GM21528 (cell line): ENCODE results near the gene KIAA0930.
"Not testable (repeated sequence)": the region's sequence is repeated elsewhere in the genome, so short reads cannot be mapped to it uniquely, and the experiment has no call there.

Experiments
- ATAC-seq: cut with Tn5 transposase; IDR thresholded peaks from one replicate; pipeline ENCODE4 v1.9.1; 2021; ENCODE audit warnings: mild to moderate bottlenecking, moderate library complexity; ENCODE audit not compliant: unreplicated experiment, low FRiP score

The KIAA0930 gene

DNA sequence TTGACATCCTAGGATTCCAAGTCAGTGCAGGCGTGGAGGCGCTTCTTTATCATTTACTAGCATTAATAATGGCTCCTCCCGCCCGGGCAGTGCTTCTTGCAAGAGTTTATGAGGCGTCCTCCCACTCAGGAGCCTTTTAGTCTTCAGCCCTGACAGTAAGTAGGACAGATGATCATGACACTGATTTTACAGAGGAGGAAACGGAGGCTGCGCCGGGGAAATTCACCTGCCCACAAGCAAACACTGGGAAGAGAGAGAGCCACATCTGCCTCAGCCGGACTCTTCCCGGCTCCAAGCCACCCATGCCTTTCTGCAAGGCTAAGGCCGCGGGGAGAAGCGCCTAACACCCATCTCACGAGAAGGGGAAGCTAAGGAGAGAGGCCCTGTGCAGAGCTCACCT lies 35.9 kb downstream of the KIAA0930 start:
- no peak for ATAC-seq

- ATAC-seq: no peak
Measured at GRCh38 chr22:45204241-45204640, 36.5 kb downstream of the KIAA0930 start.

DNA sequence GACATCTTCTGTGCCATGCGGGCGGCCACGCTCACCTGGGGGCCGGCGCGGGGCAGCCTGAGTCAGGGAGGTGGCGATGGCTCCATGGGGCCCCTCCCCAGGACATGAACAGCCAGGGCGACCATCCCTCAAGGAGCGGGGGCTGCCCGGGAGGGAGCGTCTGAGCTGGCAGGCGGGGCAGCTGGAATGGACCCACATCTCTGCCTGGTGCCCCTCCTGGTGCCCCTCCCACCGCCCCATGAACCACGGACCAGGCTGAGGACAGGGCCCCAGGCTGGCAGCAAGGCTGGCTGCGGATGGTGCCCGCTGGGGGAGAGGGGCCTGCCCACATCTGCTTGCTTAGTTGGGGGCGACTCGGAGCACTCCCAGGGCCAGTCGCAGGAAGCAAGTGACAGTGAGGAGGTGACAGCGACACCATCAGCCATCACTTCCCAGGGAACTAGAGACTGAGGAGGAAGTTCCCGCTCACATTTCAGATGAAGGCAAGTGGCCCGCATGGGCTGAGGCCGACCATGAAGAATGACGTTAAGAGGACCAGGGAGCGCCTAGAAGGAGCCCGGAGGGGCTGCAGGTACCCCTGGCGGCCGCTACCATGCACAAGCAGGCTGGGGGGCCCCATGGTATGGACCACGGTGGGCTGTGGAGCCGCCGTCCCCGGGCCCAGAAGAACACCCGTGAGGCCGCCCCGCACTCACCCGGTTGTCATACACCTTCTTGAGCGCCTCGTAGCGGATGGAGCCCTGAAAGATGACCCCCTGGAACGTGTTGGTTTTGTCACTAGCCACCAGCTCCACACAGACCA lies 37.3 kb downstream of the KIAA0930 start:
- no peak for ATAC-seq

DNA sequence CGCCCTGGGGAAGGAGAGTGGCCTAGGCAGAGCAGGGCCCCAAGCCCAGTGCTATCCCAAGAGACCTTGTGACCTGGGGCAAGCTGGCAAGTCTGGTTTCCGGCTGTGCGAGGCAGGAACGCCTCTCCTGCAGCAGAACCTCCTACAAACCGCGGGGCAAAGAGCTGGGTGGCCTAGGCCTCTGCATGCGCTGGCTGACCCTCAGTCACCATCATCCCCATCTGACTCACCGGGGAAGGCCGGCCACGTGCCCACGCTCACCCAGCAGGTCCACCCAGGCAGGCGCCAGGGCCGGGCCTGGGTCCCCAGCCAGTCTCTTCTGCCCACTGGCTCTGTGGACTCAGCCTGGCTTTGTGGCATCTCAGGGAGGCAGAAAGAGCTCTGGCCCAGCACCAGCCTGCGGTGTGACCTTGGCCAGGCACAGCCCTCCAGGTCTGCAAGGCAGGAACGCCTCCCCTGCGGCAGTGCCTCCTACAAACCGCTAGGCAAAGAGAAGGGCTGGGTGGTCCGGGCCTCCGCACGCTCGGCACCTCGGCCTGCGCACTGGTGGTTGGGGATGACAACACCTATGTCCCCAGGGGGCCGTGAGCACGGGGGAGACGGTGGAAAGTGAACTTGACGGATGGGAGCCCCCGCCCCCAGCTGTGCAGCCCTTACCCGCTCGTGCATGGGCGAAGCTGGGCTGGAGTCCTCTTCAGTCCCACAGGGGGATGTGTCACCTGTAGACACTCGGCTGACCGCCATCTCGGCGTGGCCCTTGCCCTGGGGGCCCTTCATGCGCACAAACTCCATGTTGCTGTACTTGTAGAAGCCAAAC lies 38.2 kb downstream of the KIAA0930 start:
- no peak for ATAC-seq

DNA sequence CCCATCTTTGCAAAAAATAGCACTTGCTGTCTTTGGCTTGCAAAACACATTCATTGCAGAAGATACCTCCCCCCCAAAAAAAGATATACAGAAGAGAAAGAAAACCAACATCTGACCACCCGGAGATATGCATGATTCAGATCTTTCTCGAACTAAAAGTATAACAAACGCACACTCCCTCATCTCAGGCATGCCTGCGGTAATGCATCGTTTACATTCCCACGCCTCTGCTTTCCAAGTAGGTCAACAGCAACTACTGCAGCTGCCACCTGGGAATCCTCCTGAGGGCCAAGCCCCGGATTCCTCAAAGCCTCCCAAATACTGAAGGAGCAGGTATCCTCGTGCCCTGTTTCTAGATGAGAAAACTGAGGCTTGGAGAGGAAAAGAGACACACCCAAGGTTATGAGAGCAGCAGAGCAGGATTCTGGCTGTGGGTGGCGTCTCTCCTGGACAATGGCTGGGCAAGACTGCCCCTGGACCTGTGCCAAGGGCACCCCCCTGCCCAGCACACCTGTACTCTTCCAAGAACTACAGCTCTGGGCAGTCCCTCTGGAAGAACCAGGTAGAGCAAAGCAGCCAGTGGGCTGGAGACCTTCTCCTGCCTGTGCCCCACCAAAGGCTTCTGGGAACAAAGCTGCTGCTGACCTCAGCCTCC lies 38.9 kb downstream of the KIAA0930 start:
- no peak for ATAC-seq

- ATAC-seq: no peak
Measured at GRCh38 chr22:45200860-45201511, 39.7 kb downstream of the KIAA0930 start.

DNA sequence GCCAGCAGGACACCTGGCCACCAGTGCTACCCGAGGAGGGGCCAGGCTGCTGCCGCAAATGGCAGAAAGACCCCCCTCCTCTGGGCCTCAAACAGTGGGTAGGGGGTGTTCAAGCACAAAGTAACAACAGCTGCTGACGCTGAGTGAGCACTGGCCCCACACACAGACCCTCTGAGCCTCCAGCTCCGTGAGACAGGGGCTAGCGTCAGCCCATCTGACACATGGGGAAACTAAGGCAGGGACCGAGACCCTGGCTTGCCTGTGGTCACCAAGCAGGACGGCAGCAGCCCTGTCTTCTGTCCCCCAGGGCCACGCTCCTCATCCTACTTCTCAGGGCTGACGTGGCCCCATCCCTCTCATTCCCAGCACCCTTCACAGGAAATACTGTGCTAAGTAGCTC lies 40.5 kb downstream of the KIAA0930 start:
- ATAC-seq: no peak

DNA sequence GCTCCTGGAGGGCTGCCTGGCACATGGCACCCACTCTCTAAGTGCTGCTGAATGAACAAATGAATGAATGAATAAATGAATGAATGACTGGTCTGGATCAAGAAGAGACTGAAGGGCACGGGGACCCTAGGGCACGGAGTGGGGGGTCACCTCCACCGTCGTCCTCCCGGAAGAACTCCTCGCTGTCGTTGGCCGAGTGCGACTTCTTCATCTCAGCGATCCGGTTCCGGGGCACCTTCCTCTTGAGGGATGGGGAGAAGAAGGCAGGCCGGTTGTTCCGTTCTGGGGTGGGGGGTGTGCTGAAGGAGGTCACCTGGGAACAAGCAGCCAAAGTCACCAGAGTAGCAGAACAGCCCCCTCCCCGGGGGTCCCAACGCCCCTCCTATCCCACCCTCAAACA lies 41.0 kb downstream of the KIAA0930 start:
- ATAC-seq: no peak

- no peak for ATAC-seq
Measured at GRCh38 chr22:45198463-45198795, 42.3 kb downstream of the KIAA0930 start.

DNA sequence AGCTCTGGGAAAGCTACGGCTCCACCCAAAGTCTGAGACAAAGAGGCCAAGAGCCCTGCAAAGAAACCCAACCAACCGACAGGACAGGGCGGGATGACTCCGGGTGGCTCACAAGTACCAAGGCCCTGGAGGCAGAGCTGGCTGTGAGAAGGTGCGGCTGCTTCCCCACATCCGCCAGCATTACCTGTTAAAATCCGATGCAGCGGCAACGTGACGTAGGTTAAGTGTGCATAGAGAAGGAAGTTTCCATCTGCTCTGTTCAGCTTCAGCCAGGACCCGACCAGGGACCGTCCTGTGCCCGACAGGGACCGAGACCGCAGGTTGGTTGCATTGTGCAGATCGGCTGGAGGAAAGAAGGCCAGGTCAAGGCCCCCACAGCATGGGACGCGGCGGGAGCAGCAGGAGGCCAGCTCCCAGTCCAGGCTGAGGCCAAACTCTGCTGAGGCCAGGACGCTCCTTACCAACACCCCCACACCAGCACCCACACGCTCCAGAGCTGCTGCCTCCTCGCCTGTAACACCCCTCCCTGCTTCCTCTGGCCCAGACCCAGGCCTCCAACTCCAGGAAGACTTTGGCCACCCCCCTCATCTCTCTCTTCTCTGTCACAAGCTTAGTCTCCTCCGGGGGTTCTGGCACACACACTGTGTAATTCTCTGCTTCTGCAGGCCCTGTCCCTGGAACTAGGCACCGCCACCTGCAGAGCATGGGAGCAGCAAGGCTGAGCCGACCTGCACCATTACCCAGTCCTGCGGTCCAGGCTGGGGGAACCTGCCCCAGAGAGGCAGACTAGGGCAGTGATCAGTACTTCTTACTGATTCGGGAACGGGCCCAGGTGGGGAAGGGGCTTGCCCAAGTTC lies 42.9 kb downstream of the KIAA0930 start:
- no peak for ATAC-seq

- ATAC-seq: no peak
Measured at GRCh38 chr22:45196926-45197605, 43.6 kb downstream of the KIAA0930 start.

DNA sequence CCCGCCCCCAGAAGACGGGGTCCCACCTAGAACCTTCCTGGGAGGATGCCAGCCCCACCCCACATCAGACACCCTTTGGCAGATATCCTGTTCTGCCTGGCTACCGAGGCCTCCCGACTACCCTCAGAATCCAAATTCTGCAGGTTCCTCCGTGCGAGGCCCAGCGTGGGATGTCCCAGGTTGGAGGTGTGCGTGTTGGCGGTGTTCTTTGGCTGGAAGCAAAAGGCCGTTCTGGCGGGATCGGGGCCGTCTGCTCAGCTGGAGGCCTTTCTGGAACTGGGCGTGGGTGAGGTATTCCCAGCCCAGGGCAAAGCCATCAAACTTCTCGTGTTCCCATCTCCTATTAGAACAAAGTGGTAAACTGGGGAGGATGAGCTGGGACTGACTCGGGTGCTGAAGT lies 44.4 kb downstream of the KIAA0930 start:
- no peak for ATAC-seq

- ATAC-seq: no peak
Measured at GRCh38 chr22:45195616-45196015, 45.1 kb downstream of the KIAA0930 start.

DNA sequence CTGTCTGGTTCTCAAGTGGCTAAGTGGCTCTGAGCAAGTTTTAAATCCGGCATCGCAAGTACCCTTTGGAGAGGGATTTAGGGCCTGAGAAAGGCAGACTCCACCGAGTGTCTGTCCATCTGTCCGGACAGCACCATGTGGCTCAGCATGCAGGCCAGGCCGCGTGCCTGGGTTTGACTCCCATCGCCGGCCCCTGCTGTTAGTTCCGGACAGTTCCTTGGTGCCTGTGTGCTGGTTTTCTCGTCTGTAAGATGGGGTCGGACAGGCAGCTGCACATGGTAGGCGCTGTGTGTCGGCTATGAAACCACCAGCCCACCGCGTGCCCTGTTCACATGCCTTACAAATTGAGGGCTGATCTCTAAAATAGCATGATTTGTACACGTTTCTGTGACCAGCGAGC lies 46.0 kb downstream of the KIAA0930 start:
- no peak for ATAC-seq

- ATAC-seq: no peak
Measured at GRCh38 chr22:45192701-45193187, 48.0 kb downstream of the KIAA0930 start.

GRCh38 chr22:45191746-45192145 lies 48.9 kb downstream of the KIAA0930 start:
- ATAC-seq: not testable (repeated sequence)

GRCh38 chr22:45190202-45190872 lies 50.4 kb downstream of the KIAA0930 start:
- ATAC-seq: no peak

DNA sequence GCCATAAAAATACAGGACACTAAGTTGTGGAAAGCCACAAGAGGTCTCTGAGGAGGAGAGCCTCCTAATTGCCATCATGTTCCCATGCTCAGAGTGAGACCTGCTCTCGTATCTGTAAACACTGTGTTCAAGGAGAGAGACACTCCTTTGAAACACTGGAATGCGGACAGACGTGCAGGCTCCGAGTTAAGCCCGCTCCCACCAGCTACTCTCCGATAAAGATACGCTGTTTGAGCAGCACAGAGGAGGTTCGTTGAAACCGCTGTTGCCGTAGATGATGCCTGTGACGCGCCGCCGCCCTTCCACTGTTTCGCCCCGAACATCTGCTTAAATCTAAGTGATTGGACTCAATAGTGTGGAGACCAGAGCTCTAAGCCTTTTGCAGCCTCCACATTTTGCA lies 51.9 kb downstream of the KIAA0930 start:
- no peak for ATAC-seq

DNA sequence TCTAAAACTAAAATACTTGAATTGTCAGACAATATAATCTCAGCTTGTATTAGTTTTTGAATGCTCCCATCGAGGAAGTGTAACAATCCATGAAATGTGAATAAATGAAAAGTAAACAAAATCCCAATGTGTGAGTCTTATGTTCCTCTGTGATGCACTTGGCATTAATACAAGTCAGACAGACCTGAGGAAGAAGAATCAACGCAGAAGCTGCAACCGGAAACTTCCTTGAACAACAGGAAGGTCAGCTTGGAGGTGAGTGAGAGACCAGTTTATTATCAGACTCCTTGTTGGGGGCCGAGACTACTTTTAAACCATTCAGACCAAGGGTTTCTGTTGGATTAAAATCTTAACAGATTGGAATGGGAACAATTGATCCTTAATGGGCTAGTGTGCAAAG lies 52.8 kb downstream of the KIAA0930 start:
- no peak for ATAC-seq
